ENCODE results near the gene SHH.

The SHH gene

DNA sequence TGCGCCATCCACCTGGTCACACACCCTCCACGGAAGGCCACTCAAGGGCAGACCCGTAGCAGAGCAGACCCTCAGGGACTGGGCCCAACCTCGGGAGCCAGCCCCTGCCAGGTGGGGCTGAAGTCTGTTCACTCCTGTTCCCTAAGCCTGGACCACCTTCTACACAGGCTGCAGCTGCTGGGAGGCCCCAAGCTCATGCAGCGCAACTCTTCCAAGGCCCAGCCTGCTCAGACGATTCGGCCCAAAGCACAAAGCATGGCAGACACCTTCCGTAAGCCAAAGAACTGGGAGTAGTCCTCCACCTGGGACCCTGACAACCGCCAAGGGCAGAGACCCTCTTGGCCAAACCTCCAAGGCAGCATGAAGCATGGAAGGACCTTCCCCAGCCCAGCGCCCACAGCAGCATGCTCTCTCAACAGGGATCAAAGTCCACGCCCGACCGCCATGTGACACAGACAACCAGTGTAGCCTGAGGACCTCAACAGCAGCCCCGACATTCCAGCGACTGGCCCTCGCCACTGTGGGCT lies 11.5 kb downstream of the SHH start:
- peaks cover 43% of the 10 kb centered on the region for H3K4me1 ChIP-seq (ENCODE audit: control insufficient read depth, low read length)
- no peak overlapping the region for H3K4me3 ChIP-seq (ENCODE audit: low read length)
- H3K27ac ChIP-seq (ENCODE audit: low read depth, low read length): no peak overlapping the region
- no peaks in the 10 kb centered on the region for H3K9me3 ChIP-seq (ENCODE audit: control insufficient read depth, insufficient read depth, low read length)
- no peaks in the 10 kb centered on the region for H3K36me3 ChIP-seq (ENCODE audit: control insufficient read depth, low read length)
- no peaks in the 10 kb centered on the region for H3K79me2 ChIP-seq (ENCODE audit: control insufficient read depth, low read length)
- H3K4me2 ChIP-seq (ENCODE audit: low read length): no peak overlapping the region
- H3K27me3 ChIP-seq (ENCODE audit: control insufficient read depth, low read length): peaks cover 36% of the 10 kb centered on the region
- TF ChIP-seq, protein P1, sequence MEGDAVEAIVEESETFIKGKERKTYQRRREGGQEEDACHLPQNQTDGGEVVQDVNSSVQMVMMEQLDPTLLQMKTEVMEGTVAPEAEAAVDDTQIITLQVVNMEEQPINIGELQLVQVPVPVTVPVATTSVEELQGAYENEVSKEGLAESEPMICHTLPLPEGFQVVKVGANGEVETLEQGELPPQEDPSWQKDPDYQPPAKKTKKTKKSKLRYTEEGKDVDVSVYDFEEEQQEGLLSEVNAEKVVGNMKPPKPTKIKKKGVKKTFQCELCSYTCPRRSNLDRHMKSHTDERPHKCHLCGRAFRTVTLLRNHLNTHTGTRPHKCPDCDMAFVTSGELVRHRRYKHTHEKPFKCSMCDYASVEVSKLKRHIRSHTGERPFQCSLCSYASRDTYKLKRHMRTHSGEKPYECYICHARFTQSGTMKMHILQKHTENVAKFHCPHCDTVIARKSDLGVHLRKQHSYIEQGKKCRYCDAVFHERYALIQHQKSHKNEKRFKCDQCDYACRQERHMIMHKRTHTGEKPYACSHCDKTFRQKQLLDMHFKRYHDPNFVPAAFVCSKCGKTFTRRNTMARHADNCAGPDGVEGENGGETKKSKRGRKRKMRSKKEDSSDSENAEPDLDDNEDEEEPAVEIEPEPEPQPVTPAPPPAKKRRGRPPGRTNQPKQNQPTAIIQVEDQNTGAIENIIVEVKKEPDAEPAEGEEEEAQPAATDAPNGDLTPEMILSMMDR (IDR thresholded peaks at IDR 0.05; ENCODE audit: low read depth, low read length, poor library complexity, severe bottlenecking): no peak
- TF ChIP-seq EZH2phosphoT487 (IDR thresholded peaks at IDR 0.05; ENCODE audit: borderline replicate concordance, low read length): no peak
- H3F3A ChIP-seq (ENCODE audit: control insufficient read depth, insufficient read depth): peaks cover 7% of the 10 kb centered on the region; the same call in 1 of the 2 replicates
- H4K20me1 ChIP-seq (ENCODE audit: control insufficient read depth, insufficient read depth, low read depth, low read length): 0 out of 2 replicates have a peak, but pooled peaks cover 3% of the 10 kb centered on the region
- H3K9me2 ChIP-seq (replicated peaks; ENCODE audit: control insufficient read depth, low read length): no peaks in the 10 kb centered on the region

DNA sequence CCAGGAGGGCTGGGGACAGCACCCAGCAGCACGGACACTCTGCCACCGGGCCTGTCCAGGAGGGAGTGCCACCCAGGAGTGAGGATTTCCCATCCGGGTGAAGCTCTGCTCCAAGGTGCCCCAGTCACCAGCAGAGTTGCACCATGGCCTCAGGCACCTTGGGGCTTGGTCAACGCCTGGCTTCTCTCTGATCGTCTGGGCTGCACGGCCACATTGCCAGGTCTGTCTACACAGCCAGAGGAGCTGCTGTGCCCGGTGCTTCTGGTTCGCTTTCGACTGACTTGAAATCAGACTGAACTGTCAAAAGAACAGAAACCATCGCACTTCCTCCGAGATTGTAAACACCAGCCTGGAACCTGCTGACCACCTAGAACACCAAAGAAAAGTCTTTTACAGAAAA lies 12.0 kb downstream of the SHH start:
- peaks cover 7% of the 10 kb centered on the region; the same call in 1 of the 2 replicates for H3F3A ChIP-seq (ENCODE audit: control insufficient read depth, insufficient read depth)
- no peak overlapping the region for H3K4me2 ChIP-seq (ENCODE audit: low read length)
- no peaks in the 10 kb centered on the region for H3K36me3 ChIP-seq (ENCODE audit: control insufficient read depth, low read length)
- 0 out of 2 replicates have a peak, but pooled peaks cover 3% of the 10 kb centered on the region for H4K20me1 ChIP-seq (ENCODE audit: control insufficient read depth, insufficient read depth, low read depth, low read length)
- TF ChIP-seq, protein P1 (IDR thresholded peaks at IDR 0.05; ENCODE audit: low read depth, low read length, poor library complexity, severe bottlenecking): no peak
- TF ChIP-seq EZH2phosphoT487 (IDR thresholded peaks at IDR 0.05; ENCODE audit: borderline replicate concordance, low read length): no peak
- peaks cover 31% of the 10 kb centered on the region for H3K27me3 ChIP-seq (ENCODE audit: control insufficient read depth, low read length)
- H3K4me1 ChIP-seq (ENCODE audit: control insufficient read depth, low read length): peaks cover 42% of the 10 kb centered on the region
- H3K4me3 ChIP-seq (ENCODE audit: low read length): no peak overlapping the region
- H3K27ac ChIP-seq (ENCODE audit: low read depth, low read length): no peak overlapping the region
- no peaks in the 10 kb centered on the region for H3K9me2 ChIP-seq (replicated peaks; ENCODE audit: control insufficient read depth, low read length)
- H3K79me2 ChIP-seq (ENCODE audit: control insufficient read depth, low read length): no peaks in the 10 kb centered on the region
- H3K9me3 ChIP-seq (ENCODE audit: control insufficient read depth, insufficient read depth, low read length): no peaks in the 10 kb centered on the region

DNA sequence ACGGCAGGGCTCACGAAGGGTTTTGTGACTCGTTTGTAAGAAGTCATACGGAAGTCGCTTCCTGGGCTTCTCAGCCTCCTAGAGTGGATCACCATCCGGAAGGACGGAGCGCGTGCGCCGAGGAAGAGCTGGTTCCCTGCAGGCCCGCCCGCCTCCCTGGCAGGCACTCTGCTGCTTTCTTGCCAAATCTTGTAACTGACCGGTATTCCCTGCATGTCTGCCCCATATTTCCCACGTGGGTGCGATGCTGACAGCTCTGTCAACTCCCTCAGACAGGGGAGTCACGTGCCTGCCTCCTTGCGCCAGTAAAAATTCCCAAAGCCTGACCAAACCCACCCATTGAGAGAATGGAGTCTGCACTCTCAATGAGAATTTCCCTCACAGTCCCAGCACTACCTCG lies 12.7 kb downstream of the SHH start:
- Histone ChIP-seq H3K36me3 (ENCODE audit: control insufficient read depth, low read length) (no peaks in the 10 kb centered on the region), H3K27me3 (ENCODE audit: control insufficient read depth, low read length) (peaks cover 23% of the 10 kb centered on the region)
- TF ChIP-seq, protein P1 (IDR thresholded peaks at IDR 0.05; ENCODE audit: low read depth, low read length, poor library complexity, severe bottlenecking): no peak
- TF ChIP-seq EZH2phosphoT487 (IDR thresholded peaks at IDR 0.05; ENCODE audit: borderline replicate concordance, low read length): no peak

More for the DNA sequence above, 12.7 kb downstream of the SHH start:
- Histone ChIP-seq H4K20me1 (ENCODE audit: control insufficient read depth, insufficient read depth, low read depth, low read length) (0 out of 2 replicates have a peak, but pooled peaks cover 3% of the 10 kb centered on the region), H3K79me2 (ENCODE audit: control insufficient read depth, low read length) (no peaks in the 10 kb centered on the region), H3K9me2 (replicated peaks; ENCODE audit: control insufficient read depth, low read length) (no peaks in the 10 kb centered on the region), H3K4me3 (ENCODE audit: low read length) (0 out of 2 replicates have a peak overlapping the region, but pooled peaks have one; percentile 46), H3K4me1 (ENCODE audit: control insufficient read depth, low read length) (peaks cover 35% of the 10 kb centered on the region), H3K4me2 (ENCODE audit: low read length) (peak overlapping the region; percentile 71), H3K9me3 (ENCODE audit: control insufficient read depth, insufficient read depth, low read length) (no peaks in the 10 kb centered on the region), H3F3A (ENCODE audit: control insufficient read depth, insufficient read depth) (peaks cover 7% of the 10 kb centered on the region; the same call in 1 of the 2 replicates), H3K27ac (ENCODE audit: low read depth, low read length) (no peak overlapping the region)
